ENCODE measurements around the gene SLC26A11.

Gene SLC26A11

DNA sequence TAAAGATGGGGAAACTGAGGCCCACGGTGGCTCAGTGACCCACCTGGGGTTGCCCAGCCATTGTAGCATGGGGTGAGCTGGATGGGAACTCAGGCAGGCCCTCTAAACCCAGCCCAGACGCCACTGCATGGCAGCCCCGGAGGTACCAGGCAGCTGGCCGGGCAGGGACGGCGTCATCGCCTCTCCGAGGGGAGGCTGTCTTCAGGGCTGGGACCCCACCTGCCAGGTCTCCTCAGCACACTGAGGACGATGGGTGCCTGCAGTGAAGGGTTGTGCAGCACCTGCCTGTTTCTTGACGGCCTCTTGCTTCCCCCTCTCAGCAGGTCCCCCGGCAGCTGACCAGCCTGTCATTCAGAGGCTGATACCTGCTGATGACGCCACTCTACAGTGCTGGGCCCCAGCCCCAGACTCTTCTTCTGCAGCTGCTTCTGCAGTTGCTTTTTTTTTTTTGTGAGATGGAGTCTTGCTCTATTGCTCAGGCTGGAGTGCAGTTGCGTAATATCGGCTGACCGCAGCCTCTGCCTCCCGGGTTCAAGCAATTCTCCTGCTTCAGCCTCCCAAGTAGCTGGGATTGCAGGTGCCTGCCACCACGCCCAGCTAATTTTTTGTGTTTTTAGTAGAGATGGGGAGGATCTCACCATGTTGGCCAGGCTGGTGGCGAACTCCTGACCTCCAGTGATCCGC, 65.2 kb downstream of the SLC26A11 start:
- H3K4me1 ChIP-seq (ENCODE audit: low read depth, poor library complexity, severe bottlenecking), result no peaks in the 10 kb centered on the region
- no peaks in the 10 kb centered on the region for H4K20me1 ChIP-seq (ENCODE audit: insufficient read depth)
- no peaks in the 10 kb centered on the region for H3K79me2 ChIP-seq (ENCODE audit: insufficient read depth, low read depth)
- H3K27ac ChIP-seq, result no peak overlapping the region
- no peak overlapping the region for H3K9ac ChIP-seq
- H3K27me3 ChIP-seq (ENCODE audit: insufficient read depth, low read depth), result no peaks in the 10 kb centered on the region
- H3K4me3 ChIP-seq (IDR thresholded peaks at IDR 0.05; ENCODE audit: insufficient read depth, low read depth, low read length), result no peak overlapping the region
- TF ChIP-seq, protein P1, sequence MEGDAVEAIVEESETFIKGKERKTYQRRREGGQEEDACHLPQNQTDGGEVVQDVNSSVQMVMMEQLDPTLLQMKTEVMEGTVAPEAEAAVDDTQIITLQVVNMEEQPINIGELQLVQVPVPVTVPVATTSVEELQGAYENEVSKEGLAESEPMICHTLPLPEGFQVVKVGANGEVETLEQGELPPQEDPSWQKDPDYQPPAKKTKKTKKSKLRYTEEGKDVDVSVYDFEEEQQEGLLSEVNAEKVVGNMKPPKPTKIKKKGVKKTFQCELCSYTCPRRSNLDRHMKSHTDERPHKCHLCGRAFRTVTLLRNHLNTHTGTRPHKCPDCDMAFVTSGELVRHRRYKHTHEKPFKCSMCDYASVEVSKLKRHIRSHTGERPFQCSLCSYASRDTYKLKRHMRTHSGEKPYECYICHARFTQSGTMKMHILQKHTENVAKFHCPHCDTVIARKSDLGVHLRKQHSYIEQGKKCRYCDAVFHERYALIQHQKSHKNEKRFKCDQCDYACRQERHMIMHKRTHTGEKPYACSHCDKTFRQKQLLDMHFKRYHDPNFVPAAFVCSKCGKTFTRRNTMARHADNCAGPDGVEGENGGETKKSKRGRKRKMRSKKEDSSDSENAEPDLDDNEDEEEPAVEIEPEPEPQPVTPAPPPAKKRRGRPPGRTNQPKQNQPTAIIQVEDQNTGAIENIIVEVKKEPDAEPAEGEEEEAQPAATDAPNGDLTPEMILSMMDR (conservative IDR thresholded peaks at IDR 0.05; ENCODE audit: low read depth, low read length), result no peak
- H3K4me2 ChIP-seq, result no peak overlapping the region
- no peak overlapping the region for H2AFZ ChIP-seq (ENCODE audit: low read depth)
- H3K36me3 ChIP-seq (ENCODE audit: insufficient read depth), result no peaks in the 10 kb centered on the region; the same call in 1 of the 2 replicates

DNA sequence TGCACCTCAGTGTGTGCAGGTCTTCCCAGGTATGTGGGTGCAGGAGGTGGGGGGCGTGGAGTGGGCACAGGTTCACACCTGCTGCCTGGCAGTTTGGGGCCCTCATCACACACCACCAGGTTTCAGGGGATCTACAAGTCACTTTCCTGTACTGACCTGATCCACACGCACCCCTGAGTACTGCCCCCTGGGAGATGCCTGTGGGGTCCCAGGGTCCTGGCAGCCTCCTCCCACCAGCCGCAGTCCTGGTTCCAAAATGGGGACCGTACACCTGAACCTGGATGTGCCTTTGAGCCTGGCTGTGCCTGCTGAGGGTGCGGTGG, 66.4 kb downstream of the SLC26A11 start:
- Histone ChIP-seq H3K9ac (no peak overlapping the region), H3K4me1 (ENCODE audit: low read depth, poor library complexity, severe bottlenecking) (no peaks in the 10 kb centered on the region), H3K27ac (no peak overlapping the region), H3K79me2 (ENCODE audit: insufficient read depth, low read depth) (no peaks in the 10 kb centered on the region), H3K4me3 (IDR thresholded peaks at IDR 0.05; ENCODE audit: insufficient read depth, low read depth, low read length) (no peak overlapping the region), H3K27me3 (ENCODE audit: insufficient read depth, low read depth) (no peaks in the 10 kb centered on the region), H4K20me1 (ENCODE audit: insufficient read depth) (no peaks in the 10 kb centered on the region), H3K36me3 (ENCODE audit: insufficient read depth) (no peaks in the 10 kb centered on the region; the same call in 1 of the 2 replicates), H2AFZ (ENCODE audit: low read depth) (no peak overlapping the region), H3K4me2 (no peak overlapping the region)
- TF ChIP-seq, protein P1 (conservative IDR thresholded peaks at IDR 0.05; ENCODE audit: low read depth, low read length), result no peak

- TF ChIP-seq, protein P1 (conservative IDR thresholded peaks at IDR 0.05; ENCODE audit: low read depth, low read length), result no peak
- Histone ChIP-seq H4K20me1 (ENCODE audit: insufficient read depth) (no peaks in the 10 kb centered on the region), H3K27ac (no peak overlapping the region), H3K36me3 (ENCODE audit: insufficient read depth) (no peaks in the 10 kb centered on the region; the same call in 1 of the 2 replicates), H3K4me1 (ENCODE audit: low read depth, poor library complexity, severe bottlenecking) (no peaks in the 10 kb centered on the region), H3K27me3 (ENCODE audit: insufficient read depth, low read depth) (no peaks in the 10 kb centered on the region), H3K4me2 (no peak overlapping the region), H3K4me3 (IDR thresholded peaks at IDR 0.05; ENCODE audit: insufficient read depth, low read depth, low read length) (no peak overlapping the region), H3K9ac (no peak overlapping the region), H2AFZ (ENCODE audit: low read depth) (no peak overlapping the region), H3K79me2 (ENCODE audit: insufficient read depth, low read depth) (no peaks in the 10 kb centered on the region)
Observed at GRCh38 chr17:80287038-80287437, 66.8 kb downstream of the SLC26A11 start.

DNA sequence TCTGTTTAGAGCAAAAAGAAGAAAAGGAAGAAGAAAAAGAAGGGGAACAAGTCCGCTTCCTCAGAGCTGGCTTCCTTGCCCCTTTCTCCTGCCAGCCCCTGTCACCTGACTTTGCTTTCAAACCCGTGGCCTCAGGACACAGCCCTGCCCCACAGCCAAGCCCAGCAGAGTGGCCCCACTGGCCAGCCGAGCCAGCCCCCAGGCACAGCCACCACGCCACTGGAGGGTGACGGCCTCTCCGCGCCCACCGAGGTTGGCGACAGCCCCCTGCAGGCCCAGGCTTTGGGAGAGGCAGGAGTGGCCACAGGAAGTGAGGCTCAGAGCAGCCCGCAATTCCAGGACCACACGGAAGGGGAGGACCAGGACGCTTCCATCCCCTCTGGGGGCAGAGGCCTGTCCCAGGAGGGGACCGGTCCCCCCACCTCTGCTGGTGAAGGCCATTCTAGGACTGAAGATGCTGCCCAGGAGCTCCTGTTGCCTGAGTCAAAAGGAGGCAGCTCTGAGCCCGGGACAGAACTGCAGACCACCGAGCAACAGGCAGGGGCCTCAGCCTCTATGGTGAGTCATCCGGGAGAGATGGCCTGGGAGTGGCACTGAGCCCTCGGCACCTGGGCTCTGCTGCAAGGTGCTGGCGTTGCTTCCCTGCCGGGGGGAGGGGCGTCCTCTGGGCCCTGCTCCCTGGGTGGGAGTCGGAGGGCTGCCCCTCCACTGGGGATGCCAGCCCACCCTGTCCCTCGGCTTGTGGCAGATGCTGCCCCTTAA, 67.8 kb downstream of the SLC26A11 start:
- Histone ChIP-seq H3K4me2 (no peak overlapping the region), H2AFZ (ENCODE audit: low read depth) (no peak overlapping the region), H4K20me1 (ENCODE audit: insufficient read depth) (no peaks in the 10 kb centered on the region), H3K4me3 (IDR thresholded peaks at IDR 0.05; ENCODE audit: insufficient read depth, low read depth, low read length) (no peak overlapping the region), H3K27me3 (ENCODE audit: insufficient read depth, low read depth) (no peaks in the 10 kb centered on the region), H3K27ac (no peak overlapping the region), H3K4me1 (ENCODE audit: low read depth, poor library complexity, severe bottlenecking) (no peaks in the 10 kb centered on the region), H3K79me2 (ENCODE audit: insufficient read depth, low read depth) (no peaks in the 10 kb centered on the region), H3K9ac (no peak overlapping the region), H3K36me3 (ENCODE audit: insufficient read depth) (no peaks in the 10 kb centered on the region; the same call in 1 of the 2 replicates)
- TF ChIP-seq, protein P1 (conservative IDR thresholded peaks at IDR 0.05; ENCODE audit: low read depth, low read length), result no peak
